ENCODE results near the gene NME7.

GRCh38 chr1:169345511-169345910 is 22.1 kb downstream of the NME7 start:
- no peak for TF ChIP-seq POLR2A (IDR thresholded peaks at IDR 0.05)
- TF ChIP-seq CTCF (IDR thresholded peaks at IDR 0.05 in 4 of 5, conservative IDR thresholded peaks at IDR 0.05 in 1 of 5) = no peak

Data from gastrocnemius medialis (tissue), 4 donors.